Epithelial cell of esophagus (primary cell): Measurements from ENCODE around the gene ZNF708.
"Not testable (repeated sequence)": the region's sequence is repeated elsewhere in the genome, so short reads cannot be mapped to it uniquely, and the experiment has no call there.

ENCODE experiments used
- DNase-seq: peaks from one replicate; pipeline ENCODE4 v3.0.0; 2010; ENCODE audit warnings: low read depth
- H3K4me3 ChIP-seq: 2 replicates; pipeline ENCODE4 v1.5.1; 2011; ENCODE audit warnings: mild to moderate bottlenecking, low read length, control low read depth
- CTCF ChIP-seq: IDR thresholded peaks from 2 replicates; pipeline ENCODE4 v1.5.1; 2011; ENCODE audit warnings: low read depth, mild to moderate bottlenecking, low read length, control low read depth, inconsistent platforms; ENCODE audit not compliant: insufficient read depth; ENCODE audit errors: missing control alignments

The ZNF708 gene

GRCh38 chr19:21326169-21326568 is 3.0 kb downstream of the ZNF708 start:
- TF ChIP-seq CTCF = no peak
- no peak for DNase-seq
- H3K4me3 ChIP-seq = no peak overlapping the region

- TF ChIP-seq CTCF = no peak
- H3K4me3 ChIP-seq = no peak overlapping the region
- no peak for DNase-seq
Observed at GRCh38 chr19:21323000-21323399, 6.2 kb downstream of the ZNF708 start.

GRCh38 chr19:21322528-21322927 is 6.7 kb downstream of the ZNF708 start:
- H3K4me3 ChIP-seq = no peak overlapping the region
- peak; percentile 8 for DNase-seq
- no peak for TF ChIP-seq CTCF

- TF ChIP-seq CTCF = no peak
- DNase-seq = peak; percentile 11
- no peak overlapping the region for H3K4me3 ChIP-seq
Observed at GRCh38 chr19:21321996-21322395, 7.2 kb downstream of the ZNF708 start.

- TF ChIP-seq CTCF = no peak
- no peak for DNase-seq
- H3K4me3 ChIP-seq = no peak overlapping the region
Observed at GRCh38 chr19:21321134-21321533, 8.1 kb downstream of the ZNF708 start.

- no peak for TF ChIP-seq CTCF
- H3K4me3 ChIP-seq = no peak overlapping the region
- DNase-seq = no peak
Observed at GRCh38 chr19:21317821-21318220, 11.4 kb downstream of the ZNF708 start.

- no peak overlapping the region for H3K4me3 ChIP-seq
- DNase-seq = no peak
- no peak for TF ChIP-seq CTCF
Observed at GRCh38 chr19:21314676-21315075, 14.5 kb downstream of the ZNF708 start.

GRCh38 chr19:21312807-21313206 is 16.4 kb downstream of the ZNF708 start:
- not testable (repeated sequence) for DNase-seq, H3K4me3 ChIP-seq
